HFFc6 (cell line): ENCODE measurements around the gene ELF2. TPM values are rescaled to one million over a fixed set of nuclear protein-coding genes. Genes with fewer than 3 reads are reported as not detected.

Experiments used
- DNase-seq: peaks from one replicate; pipeline ENCODE4 v3.0.0-alpha.2; 2018
- H3K27ac Mint-ChIP-seq: 2 replicates; pipeline ENCODE4 v1.8.0; 2020; ENCODE audit warnings: mild to moderate bottlenecking, mixed read lengths
- H3K27me3 Mint-ChIP-seq: 2 replicates; pipeline ENCODE4 v1.8.0; 2021; ENCODE audit warnings: mild to moderate bottlenecking, moderate library complexity, mixed read lengths; ENCODE audit not compliant: insufficient read depth
- H3K36me3 Mint-ChIP-seq: 2 replicates; pipeline ENCODE4 v1.8.0; 2021; ENCODE audit warnings: low read depth, mixed read lengths
- H3K4me1 Mint-ChIP-seq: 2 replicates; pipeline ENCODE4 v1.8.0; 2020; ENCODE audit warnings: low read depth, mixed read lengths
- H3K4me3 Mint-ChIP-seq: 2 replicates; pipeline ENCODE4 v1.8.0; 2020; ENCODE audit warnings: mild to moderate bottlenecking, moderate library complexity, mixed read lengths
- H3K9me3 Mint-ChIP-seq: 2 replicates; pipeline ENCODE4 v1.8.0; 2020; ENCODE audit warnings: mild to moderate bottlenecking, mixed read lengths
- total RNA-seq, 6 experiments: library from RNA; stranded (reverse); fragmentation: NEBNext Ultra II Directional; extraction: Animal tissue kit (Norgen Biotek cat#: 25700); gene quantifications; 2 replicates in 1 of 6; 3 replicates in 5 of 6; pipeline ENCODE4 v1.2.3, GENCODE V29; 2021
- TF ChIP-seq, protein P1 (sequence below): fragments of 200-600 bp; sonication (generic); IDR thresholded peaks from 2 replicates; pipeline ENCODE4 v1.5.0; 2021; ENCODE audit warnings: antibody characterized with exemption, mild to moderate bottlenecking

ELF2 gene
- total RNA-seq, 6 experiments from 2014 or later: 17.6 to 23.3 (median 21.1) TPM

DNA sequence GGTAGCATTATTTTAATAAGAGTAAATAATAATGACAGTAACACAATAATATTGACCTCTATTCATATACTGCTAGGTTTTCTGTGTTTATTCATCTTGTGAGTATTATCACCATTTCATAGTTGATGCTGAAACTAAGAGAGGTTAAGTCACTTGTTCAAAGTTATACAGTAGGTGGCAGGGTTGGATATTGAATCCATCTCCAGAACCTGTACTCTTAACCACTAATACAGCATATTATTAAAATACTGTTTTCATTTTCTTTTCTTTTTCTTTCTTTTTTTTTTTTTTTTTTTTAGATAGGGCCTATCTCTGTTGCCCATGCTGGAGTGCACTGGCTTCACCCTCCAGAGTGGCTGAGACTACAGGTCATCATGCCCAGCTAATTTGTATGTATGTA is 7.1 kb upstream of the ELF2 start:
- H3K9me3 Mint-ChIP-seq: no peaks in the 10 kb centered on the region
- no peak overlapping the region for H3K27ac Mint-ChIP-seq
- no peaks in the 10 kb centered on the region for H3K36me3 Mint-ChIP-seq
- peak; percentile 53 for DNase-seq
- TF ChIP-seq, protein P1, sequence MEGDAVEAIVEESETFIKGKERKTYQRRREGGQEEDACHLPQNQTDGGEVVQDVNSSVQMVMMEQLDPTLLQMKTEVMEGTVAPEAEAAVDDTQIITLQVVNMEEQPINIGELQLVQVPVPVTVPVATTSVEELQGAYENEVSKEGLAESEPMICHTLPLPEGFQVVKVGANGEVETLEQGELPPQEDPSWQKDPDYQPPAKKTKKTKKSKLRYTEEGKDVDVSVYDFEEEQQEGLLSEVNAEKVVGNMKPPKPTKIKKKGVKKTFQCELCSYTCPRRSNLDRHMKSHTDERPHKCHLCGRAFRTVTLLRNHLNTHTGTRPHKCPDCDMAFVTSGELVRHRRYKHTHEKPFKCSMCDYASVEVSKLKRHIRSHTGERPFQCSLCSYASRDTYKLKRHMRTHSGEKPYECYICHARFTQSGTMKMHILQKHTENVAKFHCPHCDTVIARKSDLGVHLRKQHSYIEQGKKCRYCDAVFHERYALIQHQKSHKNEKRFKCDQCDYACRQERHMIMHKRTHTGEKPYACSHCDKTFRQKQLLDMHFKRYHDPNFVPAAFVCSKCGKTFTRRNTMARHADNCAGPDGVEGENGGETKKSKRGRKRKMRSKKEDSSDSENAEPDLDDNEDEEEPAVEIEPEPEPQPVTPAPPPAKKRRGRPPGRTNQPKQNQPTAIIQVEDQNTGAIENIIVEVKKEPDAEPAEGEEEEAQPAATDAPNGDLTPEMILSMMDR: peak; percentile 63
- no peaks in the 10 kb centered on the region; the same call in 1 of the 2 replicates for H3K27me3 Mint-ChIP-seq
- peak overlapping the region; percentile 43; the same call in 1 of the 2 replicates for H3K4me3 Mint-ChIP-seq
- peaks cover 9% of the 10 kb centered on the region for H3K4me1 Mint-ChIP-seq

DNA sequence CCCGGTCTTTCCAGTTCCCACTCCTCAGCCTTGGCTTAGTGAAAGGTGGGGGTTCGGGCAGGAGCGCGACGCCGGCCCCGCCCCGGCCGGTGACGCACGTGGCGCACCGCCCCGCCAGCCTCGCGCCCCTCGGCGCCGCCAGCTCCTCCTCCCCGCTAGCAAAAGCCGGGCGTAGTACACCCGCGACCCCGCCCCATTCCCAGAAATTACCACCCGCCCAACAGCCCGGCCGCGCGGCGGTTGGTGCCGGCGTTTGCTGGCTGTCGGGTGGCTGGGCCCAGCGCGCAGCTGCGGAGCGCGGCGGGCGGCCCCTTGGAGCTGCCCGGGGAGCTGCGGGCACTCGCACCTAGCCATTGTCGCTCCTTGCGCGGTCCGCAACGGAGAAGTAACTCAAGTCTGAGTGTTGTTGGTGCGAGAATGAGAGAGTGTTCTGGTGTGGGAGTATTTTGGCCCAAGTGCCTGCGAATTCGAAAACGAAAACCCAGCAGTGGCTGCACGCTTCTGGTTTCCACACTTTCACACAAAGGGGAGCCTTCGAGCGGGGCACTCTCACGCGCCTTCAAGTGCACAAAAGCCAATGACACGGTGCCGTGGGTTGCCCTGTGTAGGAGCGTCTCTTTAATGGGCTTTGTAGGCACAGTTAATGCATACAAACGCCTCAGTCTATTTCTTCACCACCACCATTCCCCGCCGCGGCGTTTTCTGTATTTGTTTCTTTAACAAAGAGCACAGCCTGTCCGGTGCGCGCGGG is 1.0 kb upstream of the ELF2 start:
- no peaks in the 10 kb centered on the region for H3K36me3 Mint-ChIP-seq
- TF ChIP-seq, protein P1: no peak
- H3K9me3 Mint-ChIP-seq: no peaks in the 10 kb centered on the region
- H3K4me1 Mint-ChIP-seq: peaks cover 20% of the 10 kb centered on the region
- peak; percentile 93 for DNase-seq
- peak overlapping the region; percentile 85 for H3K27ac Mint-ChIP-seq
- H3K27me3 Mint-ChIP-seq: peaks cover 1% of the 10 kb centered on the region
- H3K4me3 Mint-ChIP-seq: peak overlapping the region; percentile 94

- H3K4me1 Mint-ChIP-seq: peaks cover 35% of the 10 kb centered on the region
- peak; percentile 60 for DNase-seq
- TF ChIP-seq, protein P1: no peak
- H3K4me3 Mint-ChIP-seq: peak overlapping the region; percentile 98
- peak overlapping the region; percentile 88 for H3K27ac Mint-ChIP-seq
- no peaks in the 10 kb centered on the region for H3K9me3 Mint-ChIP-seq
- H3K27me3 Mint-ChIP-seq: peaks cover 1% of the 10 kb centered on the region
- no peaks in the 10 kb centered on the region for H3K36me3 Mint-ChIP-seq
These were observed 543 bp downstream of the ELF2 start for GRCh38 chr4:139176302-139177048.

GRCh38 chr4:139175646-139176301 is 1.2 kb downstream of the ELF2 start:
- peak overlapping the region; percentile 98 for H3K4me3 Mint-ChIP-seq
- H3K27ac Mint-ChIP-seq: peak overlapping the region; percentile 88
- TF ChIP-seq, protein P1: no peak
- peaks cover 37% of the 10 kb centered on the region for H3K4me1 Mint-ChIP-seq
- peaks cover 1% of the 10 kb centered on the region for H3K27me3 Mint-ChIP-seq
- no peaks in the 10 kb centered on the region for H3K9me3 Mint-ChIP-seq
- peak; percentile 33 for DNase-seq
- H3K36me3 Mint-ChIP-seq: no peaks in the 10 kb centered on the region

DNA sequence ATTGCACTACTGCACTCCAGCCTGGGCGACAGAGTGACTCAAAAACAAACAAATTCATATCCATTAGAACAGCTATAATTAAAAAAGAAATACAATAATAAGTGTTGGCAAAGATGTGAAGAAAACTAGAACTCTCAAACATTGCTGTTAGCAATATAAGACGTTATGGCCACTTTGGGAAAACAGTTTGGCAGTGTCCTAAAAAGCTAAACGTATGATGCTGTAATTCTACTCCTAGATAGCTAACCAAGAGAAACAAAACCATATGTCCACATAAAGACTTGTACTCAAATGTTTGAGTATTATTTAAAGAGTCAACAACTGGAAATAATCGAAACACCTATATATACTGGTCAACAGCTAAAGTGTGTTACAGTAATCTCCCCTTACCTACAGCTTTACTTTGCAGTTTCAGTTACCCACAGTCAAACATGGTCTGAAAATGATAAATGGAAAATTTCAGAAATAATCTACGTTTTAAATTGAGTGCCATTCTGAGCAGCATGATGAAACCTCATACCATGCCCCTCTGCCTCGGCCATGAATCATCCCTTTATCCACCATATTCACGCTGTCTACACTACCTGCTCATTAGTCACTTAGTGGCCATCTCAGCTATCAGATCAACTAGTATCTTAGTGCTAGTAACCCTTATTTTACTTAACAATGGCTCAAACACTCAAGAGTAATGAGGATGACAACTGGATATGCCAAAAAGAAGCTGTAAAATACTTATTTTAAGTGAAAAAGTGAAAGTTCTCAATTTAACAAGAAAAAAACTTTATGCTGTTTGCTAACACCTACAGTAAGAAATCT is 4.9 kb downstream of the ELF2 start:
- TF ChIP-seq, protein P1: no peak

More for the DNA sequence above, 4.9 kb downstream of the ELF2 start:
- peak overlapping the region; percentile 73 for H3K4me3 Mint-ChIP-seq
- H3K27ac Mint-ChIP-seq: peak overlapping the region; percentile 63
- DNase-seq: peak; percentile 64
- no peaks in the 10 kb centered on the region; the same call in 1 of the 2 replicates for H3K27me3 Mint-ChIP-seq
- H3K4me1 Mint-ChIP-seq: peaks cover 43% of the 10 kb centered on the region
- no peaks in the 10 kb centered on the region for H3K36me3 Mint-ChIP-seq
- H3K9me3 Mint-ChIP-seq: no peaks in the 10 kb centered on the region
